Thyroid gland (tissue), 4 donors: ENCODE data around the gene MS4A14. TPM values are rescaled to one million over a fixed set of nuclear protein-coding genes. Genes with fewer than 3 reads are reported as not detected.
A peak's percentile ranks its signal among the peaks of the same experiment; 100 is the strongest.

Experiments used
- DNase-seq, 2 donors: peaks; one replicate each; pipeline ENCODE4 v3.0.0-alpha.2; 2019
- H3K27ac ChIP-seq, 3 donors: fragments of 200-600 bp; sonication (generic); 1 replicate in 2 of 3; 2 replicates in 1 of 3; pipeline ENCODE4 v1.5.1; 2016 to 2019; ENCODE audit warnings: mild to moderate bottlenecking in 1 of 3, moderate library complexity in 1 of 3
- H3K27me3 ChIP-seq: fragments of 200-600 bp; sonication (generic); one replicate; pipeline ENCODE4 v1.5.1; 2019
- H3K36me3 ChIP-seq, 2 donors: fragments of 200-600 bp; sonication (generic); one replicate each; pipeline ENCODE4 v1.5.1; 2016 to 2019
- H3K4me1 ChIP-seq, 2 donors: fragments of 200-600 bp; sonication (generic); one replicate each; pipeline ENCODE4 v1.5.1; 2017 to 2019
- H3K4me3 ChIP-seq, 3 donors: fragments of 200-600 bp; sonication (generic); replicated peaks in 1 of 3; 1 replicate in 2 of 3; 2 replicates in 1 of 3; pipeline ENCODE4 v1.5.1; 2016; ENCODE audit warnings: mild to moderate bottlenecking in 1 of 3
- H3K9me3 ChIP-seq: fragments of 200-600 bp; sonication (generic); one replicate; pipeline ENCODE4 v1.5.1; 2017
- CTCF ChIP-seq, 6 experiments: fragments of 200-600 bp in 3 of 6; fragments of 450-650 bp in 3 of 6; sonication (generic) in 3 of 6; IDR thresholded peaks; one replicate each; pipeline ENCODE4 v1.5.1; 2016 to 2019; ENCODE audit warnings: antibody characterized with exemption in 6 of 6, mild to moderate bottlenecking in 2 of 6, inconsistent platforms in 1 of 6, moderate library complexity in 1 of 6
- POLR2A ChIP-seq, 2 donors: fragments of 450-650 bp; IDR thresholded peaks; one replicate each; pipeline ENCODE4 v1.6.1; 2017; ENCODE audit warnings: antibody characterized with exemption in 2 of 2, mild to moderate bottlenecking in 2 of 2, moderate library complexity in 1 of 2
- WGBS, 2 donors: methylation state at CpG; one replicate each; pipeline ENCODE4 v1.1.5; 2017; 5-methylcytosine and 5-hydroxymethylcytosine counted together
- intact Hi-C: fragments of 100-400 bp; cut with DNase I; formaldehyde crosslinking; loops from one replicate; pipeline ENCODE4 v1.15.1; 2023
- total RNA-seq, 4 donors: library from RNA; depleted of rRNA; stranded (reverse); fragments of >200 nt; gene quantifications; one replicate each; pipeline ENCODE4 v1.2.3, GENCODE V29; 2016

The MS4A14 gene
- total RNA-seq, 4 donors from 2014 or later = 0.49 to 1.6 (median 0.92) TPM

GRCh38 chr11:60372767-60373166, 23.5 kb upstream of the MS4A14 start:
- DNase-seq = no peak
- Histone ChIP-seq H3K36me3 (no peaks in the 10 kb centered on the region), H3K27ac (no peak overlapping the region), H3K4me1 (no peaks in the 10 kb centered on the region), H3K4me3 (no peak overlapping the region), H3K27me3 (no peaks in the 10 kb centered on the region), H3K9me3 (no peaks in the 10 kb centered on the region)
- WGBS, 2 donors = 86 to 91% methylated on average over 3 of the region's 3 CpGs
- intact Hi-C loops = no loop called here
- TF ChIP-seq CTCF (IDR thresholded peaks at IDR 0.05) (no peak), POLR2A (IDR thresholded peaks at IDR 0.05) (no peak)

GRCh38 chr11:60375316-60375715, 20.9 kb upstream of the MS4A14 start:
- Histone ChIP-seq H3K36me3 (no peaks in the 10 kb centered on the region), H3K4me1 (no peaks in the 10 kb centered on the region), H3K9me3 (no peaks in the 10 kb centered on the region), H3K27me3 (no peaks in the 10 kb centered on the region), H3K27ac (no peak overlapping the region), H3K4me3 (no peak overlapping the region)
- WGBS, 2 donors = 92% methylated on average over 3 of the region's 3 CpGs
- no peak for DNase-seq
- no peak for TF ChIP-seq CTCF (IDR thresholded peaks at IDR 0.05)
- no peak for TF ChIP-seq POLR2A (IDR thresholded peaks at IDR 0.05)
- intact Hi-C loops = no loop called here

- Histone ChIP-seq H3K36me3 (no peaks in the 10 kb centered on the region), H3K9me3 (no peaks in the 10 kb centered on the region), H3K27me3 (no peaks in the 10 kb centered on the region), H3K4me1 (no peaks in the 10 kb centered on the region), H3K4me3 (no peak overlapping the region), H3K27ac (no peak overlapping the region)
- intact Hi-C loops = no loop called here
- no peak for DNase-seq
- TF ChIP-seq CTCF (IDR thresholded peaks at IDR 0.05) (no peak), POLR2A (IDR thresholded peaks at IDR 0.05) (no peak)
- 60 to 63% methylated on average over 3 of the region's 3 CpGs for WGBS, 2 donors
These were observed 19.7 kb upstream of the MS4A14 start for GRCh38 chr11:60376601-60377000.

GRCh38 chr11:60377401-60378136, 18.7 kb upstream of the MS4A14 start:
- DNase-seq = peak; percentile 8 to 9
- Histone ChIP-seq H3K27ac (no peak overlapping the region), H3K4me1 (no peaks in the 10 kb centered on the region), H3K4me3 (no peak overlapping the region), H3K27me3 (no peaks in the 10 kb centered on the region), H3K9me3 (no peaks in the 10 kb centered on the region), H3K36me3 (no peaks in the 10 kb centered on the region)
- intact Hi-C loops = no loop called here
- TF ChIP-seq POLR2A (IDR thresholded peaks at IDR 0.05) = no peak
- no peak for TF ChIP-seq CTCF (IDR thresholded peaks at IDR 0.05)
- 75 to 80% methylated on average over 2 of the region's 2 CpGs for WGBS, 2 donors

- intact Hi-C loops = no loop called here
- Histone ChIP-seq H3K36me3 (no peaks in the 10 kb centered on the region), H3K27me3 (no peaks in the 10 kb centered on the region), H3K4me3 (no peak within 1 kb of the TSS), H3K27ac (no peak within 1 kb of the TSS), H3K9me3 (no peaks in the 10 kb centered on the region), H3K4me1 (no peaks in the 10 kb centered on the region)
- DNase-seq = peak; percentile 21 to 22
- WGBS, 2 donors = 21 to 27% methylated on average over 3 of the region's 3 CpGs
- no peak for TF ChIP-seq CTCF (IDR thresholded peaks at IDR 0.05)
- no peak for TF ChIP-seq POLR2A (IDR thresholded peaks at IDR 0.05)
These were observed 17.9 kb upstream of the MS4A14 start, which contains the start of gene MS4A7 for GRCh38 chr11:60378354-60378753. TSS of gene MS4A7 (plus strand) at chr11:60378532. CDS start at chr11:60383142, 4,610 bp downstream.
